ENCODE data around the gene PPP1R12B. TPM values are rescaled to one million over a fixed set of nuclear protein-coding genes. Genes with fewer than 3 reads are reported as not detected.
"Not testable (repeated sequence)": the region's sequence is repeated elsewhere in the genome, so short reads cannot be mapped to it uniquely, and the experiment has no call there.

Gene PPP1R12B
- total RNA-seq, 1 experiment from 2014 or later, result 21.2 TPM

- Histone ChIP-seq H3K27me3 (no peaks in the 10 kb centered on the region), H3K27ac (no peak overlapping the region), H3K36me3 (no peaks in the 10 kb centered on the region), H3K9me3 (replicated peaks) (no peaks in the 10 kb centered on the region), H3K4me1 (peaks cover 38% of the 10 kb centered on the region), H3K4me3 (no peak overlapping the region)
- no peak for DNase-seq
Measured at GRCh38 chr1:202619505-202619904, 271.0 kb downstream of the PPP1R12B start.

GRCh38 chr1:202620036-202620435 is 271.5 kb downstream of the PPP1R12B start:
- not testable (repeated sequence) for H3K27ac ChIP-seq; H3K36me3 ChIP-seq; H3K9me3 ChIP-seq (replicated peaks); H3K4me3 ChIP-seq; H3K27me3 ChIP-seq; DNase-seq
- H3K4me1 ChIP-seq, result peaks cover 33% of the 10 kb centered on the region

DNA sequence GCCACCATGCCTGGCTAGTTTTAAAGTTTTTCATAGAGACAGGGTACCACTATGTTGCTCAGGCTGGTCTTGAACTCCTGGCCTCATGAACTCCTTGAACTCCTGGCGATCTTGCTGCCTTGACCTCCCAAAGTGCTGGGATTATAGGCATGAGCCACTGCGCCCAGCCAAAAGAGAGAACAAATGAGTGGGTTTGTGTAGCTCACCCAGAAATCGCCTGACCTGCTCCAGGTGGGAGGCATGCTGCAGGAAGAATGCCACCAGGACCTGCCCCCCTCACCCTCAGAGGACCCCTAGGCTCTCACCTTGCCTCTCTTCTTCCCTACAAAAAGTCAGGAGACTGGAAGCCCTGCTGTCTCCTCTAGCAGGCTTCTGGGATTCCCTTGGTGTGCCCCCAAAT is 272.9 kb downstream of the PPP1R12B start:
- H3K4me3 ChIP-seq, result no peak overlapping the region
- no peaks in the 10 kb centered on the region for H3K36me3 ChIP-seq
- peaks cover 18% of the 10 kb centered on the region for H3K4me1 ChIP-seq
- H3K27ac ChIP-seq, result no peak overlapping the region
- no peak for DNase-seq
- H3K27me3 ChIP-seq, result no peaks in the 10 kb centered on the region
- no peaks in the 10 kb centered on the region for H3K9me3 ChIP-seq (replicated peaks)

GRCh38 chr1:202622388-202622787 is 273.9 kb downstream of the PPP1R12B start:
- no peaks in the 10 kb centered on the region for H3K36me3 ChIP-seq
- peaks cover 16% of the 10 kb centered on the region for H3K4me1 ChIP-seq
- peak overlapping the region; percentile 91 for H3K27ac ChIP-seq
- no peaks in the 10 kb centered on the region for H3K27me3 ChIP-seq
- no peak overlapping the region for H3K4me3 ChIP-seq
- DNase-seq, result no peak
- H3K9me3 ChIP-seq (replicated peaks), result no peaks in the 10 kb centered on the region

DNA sequence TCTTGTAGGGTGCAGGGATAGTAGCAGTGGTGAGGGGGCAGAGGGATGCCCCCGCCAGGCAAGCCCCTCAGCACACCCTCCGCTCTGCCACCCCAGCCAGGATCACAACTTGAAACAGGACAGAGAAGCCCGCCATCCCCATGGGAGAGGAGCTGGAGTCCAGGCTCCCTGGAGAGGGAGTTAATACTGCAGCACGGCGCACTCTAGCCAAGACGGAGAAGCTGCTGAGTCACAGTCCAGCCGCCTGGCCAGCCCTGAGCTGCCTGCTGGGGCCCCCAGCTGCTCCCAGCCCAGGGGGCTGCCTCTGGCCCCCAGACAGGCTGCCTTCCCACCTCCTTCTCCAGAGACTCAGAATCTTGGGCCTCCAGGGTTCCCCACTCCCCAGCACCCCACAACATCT is 274.6 kb downstream of the PPP1R12B start:
- H3K4me1 ChIP-seq, result peaks cover 16% of the 10 kb centered on the region
- H3K9me3 ChIP-seq (replicated peaks), result no peaks in the 10 kb centered on the region
- H3K4me3 ChIP-seq, result peak overlapping the region; percentile 57
- no peaks in the 10 kb centered on the region for H3K27me3 ChIP-seq
- H3K27ac ChIP-seq, result peak overlapping the region; percentile 91
- H3K36me3 ChIP-seq, result no peaks in the 10 kb centered on the region
- peak; percentile 77 to 79 for DNase-seq

DNA sequence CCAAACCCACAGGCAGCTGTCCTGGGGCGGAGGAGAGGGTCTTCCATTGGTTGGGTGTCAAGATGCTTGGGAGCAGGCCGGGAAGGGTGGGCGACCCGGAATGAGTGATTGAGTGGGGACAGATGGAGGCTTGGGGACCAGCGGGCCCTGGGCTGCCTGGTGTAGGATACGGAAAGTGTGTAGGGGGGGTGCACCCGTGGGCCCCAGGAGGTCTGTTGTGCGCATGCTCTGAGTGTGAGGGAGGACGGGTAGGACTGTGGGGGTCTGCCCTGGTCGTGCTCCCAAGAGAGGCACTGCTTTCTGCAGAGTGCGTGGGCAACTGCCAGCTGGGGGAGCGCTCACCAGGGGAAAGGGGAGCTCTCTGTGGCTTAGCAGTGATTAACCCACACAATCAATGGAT is 275.0 kb downstream of the PPP1R12B start:
- peak; percentile 71 to 74 for DNase-seq
- H3K36me3 ChIP-seq; H3K9me3 ChIP-seq (replicated peaks); H3K27me3 ChIP-seq: not testable (repeated sequence)
- Histone ChIP-seq H3K27ac (peak overlapping the region; percentile 91), H3K4me3 (peak overlapping the region; percentile 57), H3K4me1 (peaks cover 15% of the 10 kb centered on the region)

DNA sequence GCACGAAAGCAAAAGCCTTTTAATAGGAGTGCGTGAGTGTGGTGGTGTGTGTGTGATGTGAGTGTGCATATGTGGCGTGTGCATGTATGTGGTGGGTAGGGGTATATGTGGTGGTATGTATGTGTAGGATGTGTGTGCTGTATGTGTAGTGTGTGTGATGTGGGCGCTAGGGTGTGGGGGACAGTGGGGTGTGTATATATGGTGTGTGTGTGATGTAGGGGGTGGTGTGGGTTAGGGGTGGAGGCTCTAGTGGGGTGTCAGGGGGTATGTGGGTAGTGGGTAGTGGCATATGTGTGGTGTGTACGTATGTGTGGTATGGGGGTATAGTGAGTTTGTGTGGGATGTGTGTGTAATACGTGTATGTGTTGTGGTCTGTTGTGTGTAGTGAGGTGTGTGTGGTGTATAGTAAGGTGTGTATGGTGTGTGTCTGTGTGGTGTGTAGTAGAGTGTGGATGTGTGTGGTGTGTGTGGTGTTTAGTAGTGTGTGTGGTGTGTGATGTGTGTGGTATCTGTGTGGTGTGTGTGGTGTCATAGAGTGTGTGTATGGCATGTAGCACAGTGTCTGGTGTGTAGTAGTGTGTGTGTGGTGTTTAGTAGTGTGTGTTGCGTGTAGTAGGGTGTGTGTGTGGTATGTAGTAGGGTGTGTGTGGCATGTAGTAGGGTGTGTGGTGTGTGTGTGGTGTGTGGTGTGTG is 275.7 kb downstream of the PPP1R12B start:
- Histone ChIP-seq H3K9me3 (replicated peaks) (no peaks in the 10 kb centered on the region), H3K27ac (no peak overlapping the region; the same call in 1 of the 2 replicates), H3K36me3 (no peaks in the 10 kb centered on the region), H3K4me1 (peaks cover 9% of the 10 kb centered on the region), H3K4me3 (peak overlapping the region; percentile 57), H3K27me3 (no peaks in the 10 kb centered on the region)
- DNase-seq, result no peak

DNA sequence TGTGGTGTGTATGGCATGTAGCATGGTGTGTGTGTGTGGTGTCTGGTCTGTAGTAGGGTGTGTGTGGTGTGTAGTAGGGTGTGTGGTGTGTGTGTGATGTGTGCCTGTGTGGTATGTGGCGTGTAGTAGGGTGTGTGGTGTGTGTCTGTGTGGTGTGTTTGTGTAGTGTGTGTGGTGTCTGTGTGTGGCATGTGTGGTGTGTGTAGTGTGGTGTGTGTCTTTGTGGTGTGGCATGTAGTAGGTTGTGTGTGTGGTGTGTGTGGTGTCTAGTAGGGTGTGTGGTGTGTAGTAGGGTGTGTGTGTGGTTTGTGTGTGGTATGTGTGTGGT is 276.2 kb downstream of the PPP1R12B start:
- DNase-seq, result no peak
- no peak overlapping the region for H3K27ac ChIP-seq
- no peaks in the 10 kb centered on the region for H3K9me3 ChIP-seq (replicated peaks)
- H3K4me3 ChIP-seq, result no peak overlapping the region
- peaks cover 9% of the 10 kb centered on the region for H3K4me1 ChIP-seq
- H3K27me3 ChIP-seq, result no peaks in the 10 kb centered on the region
- no peaks in the 10 kb centered on the region for H3K36me3 ChIP-seq

DNA sequence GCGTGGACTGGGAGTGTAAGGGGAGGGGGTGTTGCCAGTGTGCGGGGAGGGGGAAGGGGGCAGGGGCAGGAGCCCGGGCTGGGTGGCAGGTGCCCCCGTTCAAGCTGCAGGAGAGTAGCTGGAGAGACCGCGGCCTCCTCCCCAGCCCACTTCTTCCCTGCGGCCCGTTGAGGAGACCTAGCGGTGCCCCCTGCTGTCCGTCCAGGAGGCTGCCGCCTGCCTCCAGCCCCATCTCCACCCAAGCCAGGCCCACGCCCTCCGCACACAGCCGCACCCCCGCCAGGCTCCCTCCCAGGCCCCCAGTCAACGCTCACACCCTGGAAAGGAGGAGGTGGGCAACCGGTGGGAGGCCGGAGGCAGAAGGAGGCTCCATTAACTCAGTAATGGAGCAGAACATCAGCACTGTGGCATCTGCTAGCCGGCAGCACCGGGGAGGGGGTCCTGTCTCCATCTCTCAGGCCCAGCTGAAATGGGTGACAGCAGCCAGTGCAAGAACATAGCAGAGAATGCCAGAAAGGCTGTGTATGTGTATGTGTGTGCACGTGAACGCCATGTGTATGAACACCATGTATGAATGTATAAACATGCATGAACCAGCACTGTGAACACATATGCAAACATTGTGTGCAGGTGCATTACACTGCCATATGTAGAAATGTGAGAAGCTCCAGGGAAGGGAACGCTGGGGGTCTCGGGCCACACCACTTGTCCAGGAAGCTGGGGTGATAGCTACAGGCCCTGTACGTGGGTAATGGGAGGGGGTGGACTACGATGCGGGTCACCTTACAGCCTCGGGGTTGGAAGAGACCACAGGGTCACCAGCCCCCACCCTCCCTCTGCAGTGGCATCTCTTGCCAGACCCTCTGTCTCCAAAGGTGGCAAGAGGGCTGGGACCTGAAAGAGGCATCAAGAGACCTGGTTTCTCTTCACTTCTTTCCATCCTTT is 277.2 kb downstream of the PPP1R12B start:
- H3K27ac ChIP-seq, result no peak overlapping the region
- peak; percentile 89 to 90 for DNase-seq
- no peaks in the 10 kb centered on the region for H3K36me3 ChIP-seq
- peaks cover 9% of the 10 kb centered on the region for H3K4me1 ChIP-seq
- no peaks in the 10 kb centered on the region for H3K27me3 ChIP-seq
- no peaks in the 10 kb centered on the region for H3K9me3 ChIP-seq (replicated peaks)
- no peak overlapping the region for H3K4me3 ChIP-seq

DNA sequence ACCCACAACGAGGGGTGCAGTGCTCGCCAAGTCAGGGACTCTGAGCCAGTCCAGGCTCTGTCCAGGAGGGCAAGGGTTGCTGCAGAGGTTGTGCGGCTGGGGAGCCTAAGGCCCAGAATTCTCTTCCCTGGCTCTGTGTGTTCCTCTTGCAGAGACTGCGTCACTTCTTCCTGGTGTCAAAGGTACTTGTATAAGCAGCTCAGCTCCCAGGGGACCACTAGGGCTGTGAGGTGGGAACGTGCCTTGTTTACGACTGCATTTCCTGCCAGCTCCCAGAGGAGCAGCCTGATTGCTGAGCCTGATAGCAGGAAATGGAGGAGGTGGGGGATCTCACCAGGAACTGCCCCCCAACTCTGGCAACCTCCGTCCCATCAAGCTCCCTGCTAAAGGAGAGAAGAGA is 278.5 kb downstream of the PPP1R12B start:
- H3K9me3 ChIP-seq (replicated peaks); H3K4me1 ChIP-seq; H3K27me3 ChIP-seq; H3K4me3 ChIP-seq; H3K36me3 ChIP-seq; H3K27ac ChIP-seq: not testable (repeated sequence)
- peak in 1 of 2 experiments; percentile 31 for DNase-seq

DNA sequence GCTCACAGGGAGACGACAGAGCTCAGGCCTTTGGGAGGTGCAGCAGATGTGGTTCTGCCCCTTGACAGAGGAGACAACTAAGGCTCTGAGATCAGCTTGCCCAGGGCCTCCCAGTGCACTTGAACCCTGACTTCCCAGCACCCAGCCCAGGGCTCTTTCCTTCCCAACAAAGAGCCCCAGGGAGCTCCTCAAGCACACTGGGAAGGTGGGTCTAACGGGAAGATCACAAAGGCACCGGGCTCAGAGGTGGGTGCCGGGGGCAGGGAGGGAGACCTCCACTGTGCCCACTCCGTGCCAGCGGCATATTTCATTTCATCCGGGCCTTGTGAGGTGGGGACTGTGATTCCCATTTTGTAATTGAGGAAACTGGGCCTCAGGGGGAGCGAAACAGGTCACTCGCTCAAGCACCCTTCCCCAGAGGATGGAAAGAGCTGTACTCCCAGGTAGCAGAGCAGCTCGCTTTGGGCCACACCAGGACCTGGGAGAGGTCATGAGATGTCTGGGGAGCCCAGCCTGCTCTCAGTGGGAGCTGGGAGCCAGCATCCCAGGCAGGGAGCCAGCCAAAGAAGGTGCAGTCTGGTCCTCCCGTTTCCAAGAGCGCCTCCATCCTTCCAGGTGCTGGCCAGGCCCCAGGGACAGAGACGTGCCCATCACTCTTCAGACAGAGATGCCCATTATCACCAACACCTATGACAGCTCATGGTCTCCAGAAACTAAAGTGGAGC is 279.5 kb downstream of the PPP1R12B start:
- Histone ChIP-seq H3K36me3 (no peaks in the 10 kb centered on the region), H3K27ac (no peak overlapping the region), H3K9me3 (replicated peaks) (no peaks in the 10 kb centered on the region), H3K4me1 (peaks cover 3% of the 10 kb centered on the region), H3K27me3 (no peaks in the 10 kb centered on the region), H3K4me3 (no peak overlapping the region)
- no peak for DNase-seq

- H3K36me3 ChIP-seq, result no peaks in the 10 kb centered on the region
- no peak for DNase-seq
- no peaks in the 10 kb centered on the region; the same call in 1 of the 2 replicates for H3K4me1 ChIP-seq
Measured at GRCh38 chr1:202628646-202629215, 280.2 kb downstream of the PPP1R12B start.

GRCh38 chr1:202629257-202629811 is 280.8 kb downstream of the PPP1R12B start:
- H3K4me1 ChIP-seq; H3K9me3 ChIP-seq (replicated peaks); H3K27ac ChIP-seq; H3K27me3 ChIP-seq; H3K4me3 ChIP-seq; DNase-seq; H3K36me3 ChIP-seq: not testable (repeated sequence)

More at GRCh38 chr1:202628646-202629215, 280.2 kb downstream of the PPP1R12B start:
- Histone ChIP-seq H3K27me3 (no peaks in the 10 kb centered on the region), H3K9me3 (replicated peaks) (no peaks in the 10 kb centered on the region), H3K27ac (no peak overlapping the region), H3K4me3 (no peak overlapping the region)

- not testable (repeated sequence) for H3K27ac ChIP-seq; DNase-seq; H3K4me1 ChIP-seq; H3K9me3 ChIP-seq (replicated peaks); H3K36me3 ChIP-seq; H3K27me3 ChIP-seq; H3K4me3 ChIP-seq
Measured at GRCh38 chr1:202630096-202630495, 281.6 kb downstream of the PPP1R12B start.
